Measurements from ENCODE around the gene SRGAP3.

Gene SRGAP3

GRCh38 chr3:8952130-8952529 lies 297.3 kb downstream of the SRGAP3 start:
- H3K27ac ChIP-seq = no peak overlapping the region
- no peak overlapping the region for H3K4me3 ChIP-seq
- TF ChIP-seq CTCF (IDR thresholded peaks at IDR 0.05) = no peak
- DNase-seq (ENCODE audit: low spot score) = no peak

- H3K4me3 ChIP-seq = no peak overlapping the region
- TF ChIP-seq CTCF (IDR thresholded peaks at IDR 0.05) = no peak
- DNase-seq (ENCODE audit: low spot score) = no peak
- H3K27ac ChIP-seq = no peak overlapping the region
These were observed 303.4 kb downstream of the SRGAP3 start for GRCh38 chr3:8945890-8946600.

- Histone ChIP-seq H3K27ac (no peak overlapping the region), H3K4me3 (no peak overlapping the region)
- DNase-seq (ENCODE audit: low spot score) = no peak
- no peak for TF ChIP-seq CTCF (IDR thresholded peaks at IDR 0.05)
These were observed 306.5 kb downstream of the SRGAP3 start for GRCh38 chr3:8942746-8943488.

- no peak for DNase-seq (ENCODE audit: low spot score)
- Histone ChIP-seq H3K27ac (no peak overlapping the region), H3K4me3 (no peak overlapping the region)
- TF ChIP-seq CTCF (IDR thresholded peaks at IDR 0.05) = no peak
These were observed 307.3 kb downstream of the SRGAP3 start for GRCh38 chr3:8942115-8942514.

GRCh38 chr3:8938021-8938420 lies 311.4 kb downstream of the SRGAP3 start:
- H3K4me3 ChIP-seq = no peak overlapping the region
- TF ChIP-seq CTCF (IDR thresholded peaks at IDR 0.05) = no peak
- DNase-seq (ENCODE audit: low spot score) = no peak
- no peak overlapping the region for H3K27ac ChIP-seq

GRCh38 chr3:8937064-8938020 lies 312.1 kb downstream of the SRGAP3 start:
- DNase-seq (ENCODE audit: low spot score) = no peak
- no peak overlapping the region for H3K27ac ChIP-seq
- no peak overlapping the region for H3K4me3 ChIP-seq
- TF ChIP-seq CTCF (IDR thresholded peaks at IDR 0.05) = no peak
